H1 (cell line): ENCODE measurements around the gene NAV2. TPM values are rescaled to one million over a fixed set of nuclear protein-coding genes. Genes with fewer than 3 reads are reported as not detected.
A peak's percentile ranks its signal among the peaks of the same experiment; 100 is the strongest.

Source experiments
- CTCF ChIA-PET: fragments of 300-600 bp; sonication (Branson Sonifier 250); formaldehyde crosslinking; loops from one replicate; lab custom pipeline; 2021; ENCODE audit not compliant: partially characterized antibody; lab: Charles Lee
- POLR2A ChIA-PET: fragments of 300-600 bp; sonication (Branson Sonifier 250); formaldehyde crosslinking; loops from one replicate; lab custom pipeline; 2021; ENCODE audit warnings: inconsistent platforms; ENCODE audit not compliant: partially characterized antibody; lab: Charles Lee
- DNase-seq, 2 experiments: peaks; one replicate each; pipeline versions ENCODE4 v3.0.0 to v3.0.0-alpha.2; 2010 to 2022; ENCODE audit warnings: low spot score in 2 of 2, low read depth in 1 of 2, mixed read lengths in 1 of 2
- FAIRE-seq: peaks from 2 replicates; lab custom pipeline; 2011; peaks lifted over from hg19 to GRCh38; lab: Jason Lieb, UNC
- H2AFZ ChIP-seq: 2 replicates; pipeline ENCODE4 v1.8.1; 2012; ENCODE audit warnings: low read length, inconsistent platforms
- H2AK5ac ChIP-seq: 2 replicates; pipeline ENCODE4 v1.6.1; 2013; ENCODE audit warnings: low read depth, low read length
- H2BK120ac ChIP-seq: replicated peaks from 2 replicates; pipeline ENCODE3; 2013; ENCODE audit warnings: low read depth, low read length, inconsistent platforms
- H2BK12ac ChIP-seq: 2 replicates; pipeline ENCODE4 v1.6.1; 2013; ENCODE audit warnings: low read depth, low read length
- H2BK15ac ChIP-seq: 2 replicates; pipeline ENCODE4 v1.6.1; 2013; ENCODE audit warnings: low read length
- H2BK20ac ChIP-seq: 2 replicates; pipeline ENCODE4 v1.6.1; 2013; ENCODE audit warnings: low read length
- H2BK5ac ChIP-seq: 2 replicates; pipeline ENCODE4 v1.6.1; 2013; ENCODE audit warnings: low read depth, low read length
- H3K14ac ChIP-seq: 2 replicates; pipeline ENCODE4 v1.6.1; 2013; ENCODE audit warnings: inconsistent platforms; ENCODE audit not compliant: insufficient read length
- H3K18ac ChIP-seq: 2 replicates; pipeline ENCODE4 v1.6.1; 2013; ENCODE audit warnings: low read length; ENCODE audit errors: extremely low read depth
- H3K23ac ChIP-seq: 2 replicates; pipeline ENCODE4 v1.6.1; 2013; ENCODE audit warnings: inconsistent platforms; ENCODE audit not compliant: insufficient read length
- H3K23me2 ChIP-seq: 2 replicates; pipeline ENCODE4 v1.6.1; 2013; ENCODE audit warnings: low read depth, low read length
- H3K27ac ChIP-seq: 2 replicates; pipeline ENCODE4 v1.6.1; 2011; ENCODE audit warnings: low read depth, low read length, inconsistent platforms
- H3K27me3 ChIP-seq, 4 experiments: replicated peaks in 1 of 4; 1 replicate in 1 of 4; 2 replicates in 3 of 4; pipeline versions ENCODE4 v1.6.1 to v1.8.1; 2011 to 2013; ENCODE audit warnings: low read length in 3 of 4, mild to moderate bottlenecking in 3 of 4, inconsistent platforms in 2 of 4, mixed read lengths in 2 of 4, moderate library complexity in 1 of 4; ENCODE audit not compliant: control insufficient read depth in 3 of 4, insufficient read depth in 3 of 4; ENCODE audit errors: extremely low read depth in 1 of 4
- H3K36me3 ChIP-seq, 4 experiments: 2 replicates each; pipeline versions ENCODE4 v1.6.1 to v1.8.1; 2011 to 2013; ENCODE audit warnings: mild to moderate bottlenecking in 4 of 4, low read length in 3 of 4, moderate library complexity in 2 of 4, control low read depth in 1 of 4, inconsistent platforms in 1 of 4; ENCODE audit not compliant: insufficient read depth in 4 of 4, control insufficient read depth in 2 of 4
- H3K4ac ChIP-seq: replicated peaks from 2 replicates; pipeline ENCODE3; 2013; ENCODE audit warnings: low read length, low read depth, mixed read lengths, inconsistent platforms; ENCODE audit not compliant: insufficient read length
- H3K4me1 ChIP-seq, 4 experiments: replicated peaks in 1 of 4; 1 replicate in 1 of 4; 2 replicates in 3 of 4; pipeline versions ENCODE4 v1.6.1 to v1.8.1; 2011 to 2013; ENCODE audit warnings: low read length in 3 of 4, inconsistent platforms in 2 of 4, mixed read lengths in 1 of 4; ENCODE audit not compliant: insufficient read depth in 4 of 4, control insufficient read depth in 3 of 4
- H3K4me2 ChIP-seq, 2 experiments: 2 replicates each; pipeline versions ENCODE4 v1.6.1 to v1.8.1; 2011 to 2013; ENCODE audit warnings: low read depth in 2 of 2, low read length in 2 of 2, control low read depth in 1 of 2, inconsistent platforms in 1 of 2, mild to moderate bottlenecking in 1 of 2; ENCODE audit not compliant: insufficient read depth in 1 of 2
- H3K4me3 ChIP-seq, 4 experiments: fragments of 200-600, 300-600 bp in 1 of 4; sonication (generic), shearing (Covaris generic), sonication (Bioruptor Twin) in 1 of 4; 2 replicates each; pipeline versions ENCODE4 v1.5.1 to v1.8.1; 2011 to 2016; ENCODE audit warnings: low read length in 4 of 4, low read depth in 3 of 4, control low read depth in 2 of 4, inconsistent platforms in 2 of 4, mild to moderate bottlenecking in 2 of 4, mixed read lengths in 1 of 4, moderate library complexity in 1 of 4; ENCODE audit not compliant: insufficient read depth in 2 of 4; ENCODE audit errors: extremely low read depth in 1 of 4
- H3K56ac ChIP-seq: replicated peaks from 2 replicates; pipeline ENCODE3; 2013; ENCODE audit warnings: low read depth, mild to moderate bottlenecking, mixed read lengths, low read length, inconsistent platforms; ENCODE audit not compliant: insufficient read length
- H3K79me1 ChIP-seq: 2 replicates; pipeline ENCODE4 v1.6.1; 2013; ENCODE audit warnings: low read depth, low read length, control low read depth
- H3K79me2 ChIP-seq, 2 experiments: 2 replicates each; pipeline versions ENCODE4 v1.6.1 to v1.8.1; 2012 to 2013; ENCODE audit warnings: low read length in 2 of 2, mild to moderate bottlenecking in 2 of 2, inconsistent platforms in 1 of 2; ENCODE audit not compliant: insufficient read depth in 2 of 2, control insufficient read depth in 1 of 2
- H3K9ac ChIP-seq, 4 experiments: replicated peaks in 1 of 4; 1 replicate in 1 of 4; 2 replicates in 3 of 4; pipeline versions ENCODE4 v1.6.1 to v1.8.1; 2011 to 2013; ENCODE audit warnings: low read depth in 3 of 4, low read length in 3 of 4, control low read depth in 2 of 4, mild to moderate bottlenecking in 2 of 4, moderate library complexity in 2 of 4, inconsistent platforms in 1 of 4; ENCODE audit errors: extremely low read depth in 1 of 4
- H3K9me3 ChIP-seq, 2 experiments: 2 replicates each; pipeline versions ENCODE4 v1.6.1 to v1.8.1; 2012 to 2013; ENCODE audit warnings: mild to moderate bottlenecking in 2 of 2, moderate library complexity in 2 of 2, control low read depth in 1 of 2, inconsistent platforms in 1 of 2, low read depth in 1 of 2, low read length in 1 of 2, mixed read lengths in 1 of 2; ENCODE audit not compliant: insufficient read depth in 2 of 2
- H4K20me1 ChIP-seq, 2 experiments: replicated peaks in 1 of 2; 2 replicates each; pipeline versions ENCODE3 to v1.8.1; 2011 to 2013; ENCODE audit warnings: inconsistent platforms in 2 of 2, low read length in 2 of 2, mild to moderate bottlenecking in 1 of 2; ENCODE audit not compliant: insufficient read depth in 2 of 2, control insufficient read depth in 1 of 2
- H4K5ac ChIP-seq: 2 replicates; pipeline ENCODE4 v1.6.1; 2013; ENCODE audit warnings: low read length, low read depth, mixed read lengths, inconsistent platforms; ENCODE audit not compliant: insufficient read length
- H4K8ac ChIP-seq: 2 replicates; pipeline ENCODE4 v1.8.0; 2013; ENCODE audit warnings: mild to moderate bottlenecking, moderate library complexity, low read length, inconsistent platforms; ENCODE audit not compliant: insufficient read depth; ENCODE audit errors: extremely low read depth
- H4K91ac ChIP-seq: replicated peaks from 2 replicates; pipeline ENCODE3; 2013; ENCODE audit warnings: low read length, mixed read lengths, inconsistent platforms; ENCODE audit not compliant: insufficient read length
- EP300 ChIP-seq, 2 experiments: IDR thresholded peaks; 1 replicate in 1 of 2; 2 replicates in 1 of 2; pipeline ENCODE4 v1.6.1; 2011 to 2012; ENCODE audit warnings: low read depth in 2 of 2, low read length in 2 of 2, mild to moderate bottlenecking in 2 of 2, borderline replicate concordance in 1 of 2, inconsistent platforms in 1 of 2, moderate library complexity in 1 of 2
- GTF2F1 ChIP-seq: IDR thresholded peaks from 2 replicates; pipeline ENCODE4 v1.6.1; 2012; ENCODE audit warnings: low read depth, low read length, improper control_type of control experiment, borderline replicate concordance
- HDAC2 ChIP-seq, 2 experiments: fragments of 300-600 bp in 1 of 2; sonication (generic) in 1 of 2; IDR thresholded peaks; 2 replicates each; pipeline ENCODE4 v1.6.1; 2011 to 2012; ENCODE audit warnings: low read depth in 2 of 2, low read length in 2 of 2, mild to moderate bottlenecking in 2 of 2, moderate library complexity in 2 of 2, borderline replicate concordance in 1 of 2, inconsistent platforms in 1 of 2
- MAX ChIP-seq: IDR thresholded peaks from 2 replicates; pipeline ENCODE4 v1.6.1; 2012; ENCODE audit warnings: inconsistent platforms
- PHF8 ChIP-seq: fragments of 200-600 bp; sonication (generic); conservative IDR thresholded peaks from 2 replicates; pipeline ENCODE4 v1.7.1; 2012; ENCODE audit warnings: low read depth, mild to moderate bottlenecking, inconsistent platforms, low read length, moderate library complexity
- RFX5 ChIP-seq: IDR thresholded peaks from 2 replicates; pipeline ENCODE4 v1.6.1; 2011; ENCODE audit warnings: low read depth, low read length, improper control_type of control experiment, borderline replicate concordance
- RXRA ChIP-seq: IDR thresholded peaks from 2 replicates; pipeline ENCODE4 v1.6.1; 2011; ENCODE audit warnings: low read depth, mild to moderate bottlenecking, low read length, moderate library complexity; ENCODE audit not compliant: insufficient read depth
- SIX5 ChIP-seq: IDR thresholded peaks from 2 replicates; pipeline ENCODE4 v1.6.1; 2011; ENCODE audit warnings: mild to moderate bottlenecking, low read depth, low read length
- TAF1 ChIP-seq: IDR thresholded peaks from 2 replicates; pipeline ENCODE4 v1.6.1; 2011; ENCODE audit warnings: mild to moderate bottlenecking, low read depth, low read length
- TCF12 ChIP-seq: IDR thresholded peaks from 2 replicates; pipeline ENCODE4 v1.6.1; 2011; ENCODE audit warnings: low read depth, mild to moderate bottlenecking, low read length
- WGBS, 2 experiments: shearing (Covaris generic) in 1 of 2; methylation state at CpG; one replicate each; pipeline versions ENCODE4 v1.1.6 to v1.1.7; 2013 to 2015; ENCODE audit warnings: low lambda C conversion rate in 2 of 2, mixed read lengths in 2 of 2, inconsistent platforms in 1 of 2, low coverage in 1 of 2, missing lambda C conversion rate in 1 of 2; ENCODE audit not compliant: insufficient replicate concordance in 2 of 2, insufficient coverage in 1 of 2, insufficient read length in 1 of 2; ENCODE audit errors: extremely low coverage in 1 of 2, missing lambda C conversion rate in 1 of 2; 5-methylcytosine and 5-hydroxymethylcytosine counted together
- polyA plus RNA-seq, 7 experiments: library from polyadenylated mRNA; depleted of rRNA in 3 of 7; stranded (reverse) in 5 of 7; unstranded in 2 of 7; fragments of >200 nt in 5 of 7; fragments of 200-250 nt in 2 of 7; gene quantifications; 1 replicate in 5 of 7; 2 replicates in 1 of 7; 4 replicates in 1 of 7; pipeline versions ENCODE4 v1.2.1 to v1.2.3, GENCODE V29; 2011 to 2013; ENCODE audit warnings: missing spikeins in 2 of 7, mixed read lengths in 2 of 7
- total RNA-seq: library from RNA; stranded (reverse); fragmentation: NEBNext Ultra II Directional; extraction: Animal tissue kit (Norgen Biotek cat#: 25700); gene quantifications from 2 replicates; pipeline ENCODE4 v1.2.1, GENCODE V29; 2021

NAV2 gene
- total and polyA plus RNA-seq, 2 of the 8 experiments (the other 6 are each of a cell fraction or from before 2014, with no cell fraction given): 35.6 to 73.6 TPM

- Histone ChIP-seq H3K23me2 (no peaks in the 10 kb centered on the region), H3K4me1 (peaks cover 5 to 25% (median 17%) of the 10 kb centered on the region in 4 experiments), H3K9ac (no peak overlapping the region), H2BK20ac (no peak overlapping the region), H4K5ac (no peak overlapping the region), H2AK5ac (no peak overlapping the region), H3K79me1 (no peaks in the 10 kb centered on the region; the same call in 1 of the 2 replicates), H3K14ac (no peak overlapping the region), H2AFZ (no peak overlapping the region), H3K4ac (no peak overlapping the region), H2BK12ac (no peak overlapping the region), H2BK15ac (no peak overlapping the region), H3K27ac (no peak overlapping the region), H3K36me3 (0 out of 8 replicates have a peak, but pooled peaks cover 0 to 4% (median 0%) of the 10 kb centered on the region in 4 experiments), H2BK120ac (no peak overlapping the region), H3K79me2 (peaks cover 3 to 96% of the 10 kb centered on the region in 2 experiments; a peak in 3 of 4 replicates), H3K18ac (0 out of 2 replicates have a peak overlapping the region, but pooled peaks have one; percentile 2), H3K4me3 (no peak overlapping the region), H3K23ac (no peak overlapping the region), H4K20me1 (peaks cover 5 to 14% of the 10 kb centered on the region in 2 experiments), H3K9me3 (no peaks in the 10 kb centered on the region), H4K91ac (no peak overlapping the region), H4K8ac (no peak overlapping the region), H3K27me3 (no peaks in the 10 kb centered on the region), H3K56ac (no peak overlapping the region), H2BK5ac (no peak overlapping the region), H3K4me2 (no peak overlapping the region)
- WGBS, 2 experiments: 85% methylated on average over 10 of the region's 10 CpGs; no CpG with 5 or more reads in 1 of the 2 experiments
- DNase-seq (no peak), FAIRE-seq (no peak)
- ChIA-PET CTCF (interaction anchor here (1.3 to 3.4 kb wide), 3 partner anchors 10 to 47 kb away, joined by 3 to 23 read pairs (median 9); no protein-coding TSS in a partner anchor), POLR2A (interaction anchor here (1.4 to 3.8 kb wide), 3 partner anchors 9 to 12 kb away, joined by 5 to 21 read pairs (median 19); no protein-coding TSS in a partner anchor)
- no peak for TF ChIP-seq PHF8
- TF ChIP-seq MAX: no peak
- TF ChIP-seq SIX5: no peak
- TF ChIP-seq RFX5: no peak
- TF ChIP-seq GTF2F1: no peak
- TF ChIP-seq EP300 (IDR thresholded peaks at IDR 0.05; ENCODE audit: borderline replicate concordance in 1 of 2, low read depth in 2 of 2, low read length in 2 of 2): no peak
- no peak for TF ChIP-seq TAF1
- TF ChIP-seq TCF12: no peak
- no peak for TF ChIP-seq HDAC2 (IDR thresholded peaks at IDR 0.05; ENCODE audit: borderline replicate concordance in 1 of 2, low read depth in 2 of 2, low read length in 2 of 2)
- TF ChIP-seq RXRA: no peak
These were observed 77.4 kb downstream of the NAV2 start for GRCh38 chr11:19789835-19790710.
